ENCODE data around the gene CCNA1.

- TF ChIP-seq, protein P1, sequence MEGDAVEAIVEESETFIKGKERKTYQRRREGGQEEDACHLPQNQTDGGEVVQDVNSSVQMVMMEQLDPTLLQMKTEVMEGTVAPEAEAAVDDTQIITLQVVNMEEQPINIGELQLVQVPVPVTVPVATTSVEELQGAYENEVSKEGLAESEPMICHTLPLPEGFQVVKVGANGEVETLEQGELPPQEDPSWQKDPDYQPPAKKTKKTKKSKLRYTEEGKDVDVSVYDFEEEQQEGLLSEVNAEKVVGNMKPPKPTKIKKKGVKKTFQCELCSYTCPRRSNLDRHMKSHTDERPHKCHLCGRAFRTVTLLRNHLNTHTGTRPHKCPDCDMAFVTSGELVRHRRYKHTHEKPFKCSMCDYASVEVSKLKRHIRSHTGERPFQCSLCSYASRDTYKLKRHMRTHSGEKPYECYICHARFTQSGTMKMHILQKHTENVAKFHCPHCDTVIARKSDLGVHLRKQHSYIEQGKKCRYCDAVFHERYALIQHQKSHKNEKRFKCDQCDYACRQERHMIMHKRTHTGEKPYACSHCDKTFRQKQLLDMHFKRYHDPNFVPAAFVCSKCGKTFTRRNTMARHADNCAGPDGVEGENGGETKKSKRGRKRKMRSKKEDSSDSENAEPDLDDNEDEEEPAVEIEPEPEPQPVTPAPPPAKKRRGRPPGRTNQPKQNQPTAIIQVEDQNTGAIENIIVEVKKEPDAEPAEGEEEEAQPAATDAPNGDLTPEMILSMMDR (optimal IDR thresholded peaks at IDR 0.05 in 1 of 3, IDR thresholded peaks at IDR 0.05 in 1 of 3, conservative IDR thresholded peaks at IDR 0.05 in 1 of 3; ENCODE audit: extremely low read depth in 1 of 3, insufficient read depth in 2 of 3, low read length in 3 of 3): no peak
- TF ChIP-seq EZH2 (IDR thresholded peaks at IDR 0.05; ENCODE audit: low read length): no peak
Measured at GRCh38 chr13:36413161-36413560, 19.1 kb upstream of the CCNA1 start.

Data from keratinocyte (primary cell).